HCT116 (cell line): ENCODE results near the gene CKM.

Experiments used
- EZH2 ChIP-seq: fragments of 200-600 bp; sonication (generic); IDR thresholded peaks from 2 replicates; pipeline ENCODE4 v1.6.1; 2017; ENCODE audit warnings: antibody characterized with exemption, mixed run types
- EZH2phosphoT487 ChIP-seq: fragments of 200-600 bp; IDR thresholded peaks from 2 replicates; pipeline ENCODE4 v1.6.1; 2018; ENCODE audit warnings: antibody characterized with exemption, borderline replicate concordance
- FOSL1 ChIP-seq: IDR thresholded peaks from 2 replicates; pipeline ENCODE4 v1.6.1; 2012; ENCODE audit warnings: low read depth
- POLR2A ChIP-seq: IDR thresholded peaks from 2 replicates; pipeline ENCODE4 v1.7.0; 2011; ENCODE audit warnings: borderline replicate concordance; ENCODE audit not compliant: insufficient read depth, insufficient read length; ENCODE audit errors: extremely low read depth
- POLR2AphosphoS5 ChIP-seq: IDR thresholded peaks from 2 replicates; pipeline ENCODE4 v1.6.1; 2011; ENCODE audit warnings: mild to moderate bottlenecking, low read depth, low read length, moderate library complexity
- RAD21 ChIP-seq: IDR thresholded peaks from 2 replicates; pipeline ENCODE4 v1.6.1; 2012; ENCODE audit warnings: low read depth, mild to moderate bottlenecking
- SIN3A ChIP-seq: IDR thresholded peaks from 2 replicates; pipeline ENCODE4 v1.6.1; 2012; ENCODE audit warnings: low read depth
- TCF7L2 ChIP-seq: IDR thresholded peaks from 2 replicates; pipeline ENCODE4 v1.7.0; 2011; ENCODE audit warnings: borderline replicate concordance, inconsistent platforms; ENCODE audit not compliant: insufficient read depth, insufficient read length; ENCODE audit errors: extremely low read depth
- ZFX ChIP-seq: fragments of 450-650 bp; IDR thresholded peaks from 2 replicates; pipeline ENCODE4 v1.6.1; 2017
- ZNF274 ChIP-seq: fragments of 200-500 bp; sonication (Bioruptor generic); IDR thresholded peaks from 2 replicates; pipeline ENCODE4 v1.6.1; 2014; ENCODE audit warnings: mild to moderate bottlenecking, low read depth, low read length, inconsistent platforms
- TF ChIP-seq, protein P1 (sequence below), 3 experiments: fragments of 200-600 bp in 1 of 3; sonication (generic) in 1 of 3; IDR thresholded peaks in 2 of 3; conservative IDR thresholded peaks in 1 of 3; 2 replicates each; pipeline ENCODE4 v1.5.1; 2012 to 2017; ENCODE audit warnings: low read depth in 2 of 3, low read length in 2 of 3, antibody characterized with exemption in 1 of 3, borderline replicate concordance in 1 of 3, control low read depth in 1 of 3, mild to moderate bottlenecking in 1 of 3, mixed read lengths in 1 of 3, mixed run types in 1 of 3, moderate library complexity in 1 of 3; ENCODE audit not compliant: insufficient read depth in 1 of 3
- TF ChIP-seq, protein P2 (sequence below): IDR thresholded peaks from 2 replicates; pipeline ENCODE4 v1.6.1; 2012; ENCODE audit warnings: low read depth
- TF ChIP-seq, protein P3 (sequence below): IDR thresholded peaks from 2 replicates; pipeline ENCODE4 v1.6.1; 2012
- TF ChIP-seq, protein P4 (sequence below): IDR thresholded peaks from 2 replicates; pipeline ENCODE4 v1.6.1; 2011; ENCODE audit warnings: mild to moderate bottlenecking, low read length, moderate library complexity; ENCODE audit not compliant: insufficient replicate concordance; ENCODE audit errors: extremely low read depth

DNA sequence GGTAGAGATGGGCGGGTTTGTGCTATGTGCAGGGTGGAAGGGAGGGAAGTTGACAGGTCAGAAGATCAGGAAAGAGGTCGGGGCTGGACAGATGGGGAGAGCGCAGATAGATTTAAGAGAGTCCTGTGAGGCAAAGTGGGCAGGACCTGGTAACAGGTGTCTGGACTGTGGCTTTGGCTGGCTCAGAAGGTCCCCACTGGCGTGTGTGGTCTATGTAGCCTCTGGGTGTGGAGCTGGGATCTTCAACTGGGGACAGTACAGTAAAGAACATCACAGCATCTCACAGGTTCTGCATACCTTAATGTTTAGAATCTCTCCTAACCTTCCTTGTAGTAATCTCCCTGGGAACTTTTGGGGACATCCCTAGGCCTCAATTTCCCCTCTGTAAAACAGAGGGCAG lies 17.7 kb downstream of the CKM start:
- no peak for TF ChIP-seq POLR2A
- no peak for TF ChIP-seq SIN3A
- no peak for TF ChIP-seq EZH2
- no peak for TF ChIP-seq EZH2phosphoT487
- no peak for TF ChIP-seq POLR2AphosphoS5
- TF ChIP-seq, protein P1, sequence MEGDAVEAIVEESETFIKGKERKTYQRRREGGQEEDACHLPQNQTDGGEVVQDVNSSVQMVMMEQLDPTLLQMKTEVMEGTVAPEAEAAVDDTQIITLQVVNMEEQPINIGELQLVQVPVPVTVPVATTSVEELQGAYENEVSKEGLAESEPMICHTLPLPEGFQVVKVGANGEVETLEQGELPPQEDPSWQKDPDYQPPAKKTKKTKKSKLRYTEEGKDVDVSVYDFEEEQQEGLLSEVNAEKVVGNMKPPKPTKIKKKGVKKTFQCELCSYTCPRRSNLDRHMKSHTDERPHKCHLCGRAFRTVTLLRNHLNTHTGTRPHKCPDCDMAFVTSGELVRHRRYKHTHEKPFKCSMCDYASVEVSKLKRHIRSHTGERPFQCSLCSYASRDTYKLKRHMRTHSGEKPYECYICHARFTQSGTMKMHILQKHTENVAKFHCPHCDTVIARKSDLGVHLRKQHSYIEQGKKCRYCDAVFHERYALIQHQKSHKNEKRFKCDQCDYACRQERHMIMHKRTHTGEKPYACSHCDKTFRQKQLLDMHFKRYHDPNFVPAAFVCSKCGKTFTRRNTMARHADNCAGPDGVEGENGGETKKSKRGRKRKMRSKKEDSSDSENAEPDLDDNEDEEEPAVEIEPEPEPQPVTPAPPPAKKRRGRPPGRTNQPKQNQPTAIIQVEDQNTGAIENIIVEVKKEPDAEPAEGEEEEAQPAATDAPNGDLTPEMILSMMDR (IDR thresholded peaks at IDR 0.05 in 2 of 3, conservative IDR thresholded peaks at IDR 0.05 in 1 of 3; ENCODE audit: borderline replicate concordance in 1 of 3, insufficient read depth in 1 of 3, low read depth in 2 of 3, low read length in 2 of 3): no peak
- TF ChIP-seq ZNF274: no peak
- no peak for TF ChIP-seq TCF7L2
- TF ChIP-seq, protein P2, sequence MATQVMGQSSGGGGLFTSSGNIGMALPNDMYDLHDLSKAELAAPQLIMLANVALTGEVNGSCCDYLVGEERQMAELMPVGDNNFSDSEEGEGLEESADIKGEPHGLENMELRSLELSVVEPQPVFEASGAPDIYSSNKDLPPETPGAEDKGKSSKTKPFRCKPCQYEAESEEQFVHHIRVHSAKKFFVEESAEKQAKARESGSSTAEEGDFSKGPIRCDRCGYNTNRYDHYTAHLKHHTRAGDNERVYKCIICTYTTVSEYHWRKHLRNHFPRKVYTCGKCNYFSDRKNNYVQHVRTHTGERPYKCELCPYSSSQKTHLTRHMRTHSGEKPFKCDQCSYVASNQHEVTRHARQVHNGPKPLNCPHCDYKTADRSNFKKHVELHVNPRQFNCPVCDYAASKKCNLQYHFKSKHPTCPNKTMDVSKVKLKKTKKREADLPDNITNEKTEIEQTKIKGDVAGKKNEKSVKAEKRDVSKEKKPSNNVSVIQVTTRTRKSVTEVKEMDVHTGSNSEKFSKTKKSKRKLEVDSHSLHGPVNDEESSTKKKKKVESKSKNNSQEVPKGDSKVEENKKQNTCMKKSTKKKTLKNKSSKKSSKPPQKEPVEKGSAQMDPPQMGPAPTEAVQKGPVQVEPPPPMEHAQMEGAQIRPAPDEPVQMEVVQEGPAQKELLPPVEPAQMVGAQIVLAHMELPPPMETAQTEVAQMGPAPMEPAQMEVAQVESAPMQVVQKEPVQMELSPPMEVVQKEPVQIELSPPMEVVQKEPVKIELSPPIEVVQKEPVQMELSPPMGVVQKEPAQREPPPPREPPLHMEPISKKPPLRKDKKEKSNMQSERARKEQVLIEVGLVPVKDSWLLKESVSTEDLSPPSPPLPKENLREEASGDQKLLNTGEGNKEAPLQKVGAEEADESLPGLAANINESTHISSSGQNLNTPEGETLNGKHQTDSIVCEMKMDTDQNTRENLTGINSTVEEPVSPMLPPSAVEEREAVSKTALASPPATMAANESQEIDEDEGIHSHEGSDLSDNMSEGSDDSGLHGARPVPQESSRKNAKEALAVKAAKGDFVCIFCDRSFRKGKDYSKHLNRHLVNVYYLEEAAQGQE: no peak
- TF ChIP-seq, protein P3, sequence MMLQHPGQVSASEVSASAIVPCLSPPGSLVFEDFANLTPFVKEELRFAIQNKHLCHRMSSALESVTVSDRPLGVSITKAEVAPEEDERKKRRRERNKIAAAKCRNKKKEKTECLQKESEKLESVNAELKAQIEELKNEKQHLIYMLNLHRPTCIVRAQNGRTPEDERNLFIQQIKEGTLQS: no peak
- no peak for TF ChIP-seq ZFX
- no peak for TF ChIP-seq RAD21
- no peak for TF ChIP-seq FOSL1
- TF ChIP-seq, protein P4, sequence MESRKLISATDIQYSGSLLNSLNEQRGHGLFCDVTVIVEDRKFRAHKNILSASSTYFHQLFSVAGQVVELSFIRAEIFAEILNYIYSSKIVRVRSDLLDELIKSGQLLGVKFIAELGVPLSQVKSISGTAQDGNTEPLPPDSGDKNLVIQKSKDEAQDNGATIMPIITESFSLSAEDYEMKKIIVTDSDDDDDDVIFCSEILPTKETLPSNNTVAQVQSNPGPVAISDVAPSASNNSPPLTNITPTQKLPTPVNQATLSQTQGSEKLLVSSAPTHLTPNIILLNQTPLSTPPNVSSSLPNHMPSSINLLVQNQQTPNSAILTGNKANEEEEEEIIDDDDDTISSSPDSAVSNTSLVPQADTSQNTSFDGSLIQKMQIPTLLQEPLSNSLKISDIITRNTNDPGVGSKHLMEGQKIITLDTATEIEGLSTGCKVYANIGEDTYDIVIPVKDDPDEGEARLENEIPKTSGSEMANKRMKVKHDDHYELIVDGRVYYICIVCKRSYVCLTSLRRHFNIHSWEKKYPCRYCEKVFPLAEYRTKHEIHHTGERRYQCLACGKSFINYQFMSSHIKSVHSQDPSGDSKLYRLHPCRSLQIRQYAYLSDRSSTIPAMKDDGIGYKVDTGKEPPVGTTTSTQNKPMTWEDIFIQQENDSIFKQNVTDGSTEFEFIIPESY: no peak
